GM18498 (cell line): ENCODE results near the gene EMID1.
A peak's percentile ranks its signal among the peaks of the same experiment; 100 is the strongest.

Source experiments
- ATAC-seq: cut with Tn5 transposase; IDR thresholded peaks from one replicate; pipeline ENCODE4 v1.9.1; 2021; ENCODE audit warnings: mild to moderate bottlenecking, moderate library complexity; ENCODE audit not compliant: unreplicated experiment

EMID1 gene

GRCh38 chr22:29194184-29194583 lies 11.5 kb upstream of the EMID1 start:
- ATAC-seq: no peak

DNA sequence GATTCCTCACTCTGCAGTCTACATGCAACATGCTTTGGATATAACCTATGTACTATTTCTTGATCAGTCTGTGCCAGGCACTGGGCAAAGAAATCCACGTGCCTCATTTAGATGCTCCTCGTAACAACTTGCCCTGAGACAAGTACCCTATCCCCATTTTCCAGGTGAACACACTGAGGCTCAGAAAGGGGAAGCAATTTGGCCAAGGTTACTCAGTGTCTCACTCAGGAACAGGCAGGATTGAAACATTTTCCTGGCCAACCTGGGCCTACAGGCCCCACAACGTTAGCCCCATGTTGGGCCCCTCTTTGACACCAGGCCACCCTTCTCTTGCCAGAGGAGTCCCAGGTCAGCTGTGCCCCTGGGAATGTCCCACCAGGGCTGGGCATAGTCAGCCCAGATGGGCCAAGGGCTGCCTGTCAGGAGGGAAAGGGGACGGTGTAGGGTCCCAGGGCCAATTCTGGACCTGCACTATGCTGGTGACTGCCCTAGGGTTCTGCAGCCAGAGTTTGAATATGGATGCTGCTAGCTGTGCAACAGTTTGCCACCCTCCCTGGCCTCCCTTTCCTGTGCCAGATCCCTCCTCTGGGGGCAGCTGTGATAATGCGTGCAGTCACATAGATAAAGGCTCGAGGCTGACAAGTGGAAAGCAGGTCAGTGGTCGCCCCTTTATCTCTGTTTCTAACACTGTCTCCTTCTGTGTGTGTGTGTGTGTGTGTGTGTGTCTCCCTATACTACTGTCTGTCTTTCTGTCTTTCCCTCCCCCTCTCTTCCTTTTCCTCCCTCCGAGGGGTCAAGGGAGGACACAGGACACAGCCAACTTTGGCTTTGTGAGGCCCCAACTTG lies 10.4 kb upstream of the EMID1 start:
- no peak for ATAC-seq

DNA sequence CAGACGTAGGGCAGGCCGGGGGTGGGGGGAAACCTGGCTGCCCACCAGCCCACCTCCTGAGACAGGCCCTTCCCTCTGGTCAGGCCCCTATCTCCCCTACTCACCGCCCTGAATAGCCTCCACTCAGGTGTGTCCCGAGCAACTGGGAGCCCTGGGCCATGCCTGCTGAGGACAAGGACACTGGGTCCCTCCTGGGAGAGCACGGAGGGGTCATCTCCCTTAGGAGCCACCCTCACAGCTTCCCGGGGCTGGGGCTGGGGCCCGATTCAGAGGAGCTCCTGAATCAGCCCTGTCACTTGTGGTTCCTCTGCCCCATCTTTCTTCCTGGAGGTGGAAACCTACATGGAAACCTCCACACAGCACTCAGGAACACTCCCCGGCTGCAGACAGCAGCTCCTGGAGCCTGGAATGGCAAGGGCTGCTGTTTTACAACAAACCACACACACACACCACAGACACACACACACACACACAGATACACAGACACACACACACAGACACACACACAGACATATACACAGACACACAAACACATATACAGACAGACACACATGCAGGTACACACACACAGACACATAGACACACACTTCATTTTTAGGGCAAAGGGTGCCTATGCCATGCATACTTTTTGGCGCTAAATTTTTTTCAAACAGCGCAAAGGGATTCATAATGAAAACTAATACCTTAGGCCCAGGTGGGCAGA lies 9.6 kb upstream of the EMID1 start:
- no peak for ATAC-seq

- no peak for ATAC-seq
Observed at GRCh38 chr22:29197096-29197495, 8.6 kb upstream of the EMID1 start.

DNA sequence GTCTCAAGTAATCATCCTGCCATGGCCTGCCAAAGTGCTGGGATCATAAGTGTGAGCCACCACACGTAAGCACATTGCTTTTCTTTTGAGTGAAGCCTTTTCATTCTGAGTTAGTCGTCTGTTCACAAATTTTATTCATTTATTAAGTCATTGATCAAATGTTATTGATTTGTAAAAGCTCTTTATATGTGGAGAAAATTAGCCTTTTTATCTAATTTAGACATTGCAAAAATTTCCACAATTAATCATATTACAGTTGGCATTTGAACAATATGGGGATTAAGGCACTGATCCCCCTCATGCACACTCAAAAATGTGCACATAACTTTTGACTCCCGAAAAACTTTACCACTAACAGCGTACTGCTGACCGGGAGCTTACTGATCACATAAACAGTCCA lies 7.5 kb upstream of the EMID1 start:
- no peak for ATAC-seq

GRCh38 chr22:29199702-29200400 lies 5.8 kb upstream of the EMID1 start:
- ATAC-seq: no peak

GRCh38 chr22:29200901-29201300 lies 4.8 kb upstream of the EMID1 start:
- ATAC-seq: no peak

- ATAC-seq: no peak
Observed at GRCh38 chr22:29201782-29202181, 3.9 kb upstream of the EMID1 start.

DNA sequence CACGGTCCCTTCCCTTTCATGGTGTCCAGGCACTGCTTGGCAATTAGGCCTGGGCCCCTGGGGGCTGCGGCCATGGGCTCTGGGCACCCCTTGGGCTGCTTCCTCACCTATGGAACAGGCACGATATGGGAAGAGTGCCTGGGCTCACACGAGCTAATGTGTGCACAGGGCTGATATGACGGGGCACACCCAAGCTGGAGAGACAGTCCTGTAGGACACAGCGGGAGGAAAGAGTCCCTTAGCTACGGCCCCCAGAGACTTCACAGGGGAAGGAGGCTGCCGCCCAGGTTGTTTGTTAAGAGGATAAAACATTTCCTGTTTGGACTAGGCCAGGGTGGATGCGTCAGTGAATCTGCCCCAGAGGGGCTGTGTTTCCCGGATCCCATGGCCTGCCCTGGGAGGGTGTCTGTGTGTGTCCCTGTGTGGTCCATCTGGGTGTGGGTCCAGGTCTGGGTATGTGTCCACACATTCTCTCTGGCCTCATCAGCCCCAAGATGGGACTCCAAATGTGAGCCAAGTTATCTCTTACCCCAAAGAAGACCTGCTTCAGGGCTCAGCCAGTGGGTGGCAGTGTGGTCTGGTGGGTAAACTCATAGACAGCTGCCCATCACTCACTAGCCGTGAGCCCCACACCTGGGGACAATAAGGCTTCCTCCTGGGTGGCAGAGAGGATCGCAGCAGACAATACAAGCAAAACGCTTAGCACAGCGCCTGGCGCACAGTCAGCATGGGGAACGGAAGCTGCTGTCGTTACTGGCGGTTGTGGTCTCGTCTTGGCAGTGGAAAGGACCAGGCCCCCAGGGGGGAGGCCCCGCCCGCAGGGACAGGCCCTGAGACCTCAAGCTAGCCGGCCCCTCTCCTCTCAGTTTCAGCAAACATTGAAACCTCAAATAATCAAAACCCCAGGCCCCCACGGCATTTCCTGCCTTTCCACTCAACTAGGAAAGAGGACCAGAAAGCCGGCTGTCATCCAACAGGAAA lies 3.2 kb upstream of the EMID1 start:
- peak; percentile 57 for ATAC-seq

DNA sequence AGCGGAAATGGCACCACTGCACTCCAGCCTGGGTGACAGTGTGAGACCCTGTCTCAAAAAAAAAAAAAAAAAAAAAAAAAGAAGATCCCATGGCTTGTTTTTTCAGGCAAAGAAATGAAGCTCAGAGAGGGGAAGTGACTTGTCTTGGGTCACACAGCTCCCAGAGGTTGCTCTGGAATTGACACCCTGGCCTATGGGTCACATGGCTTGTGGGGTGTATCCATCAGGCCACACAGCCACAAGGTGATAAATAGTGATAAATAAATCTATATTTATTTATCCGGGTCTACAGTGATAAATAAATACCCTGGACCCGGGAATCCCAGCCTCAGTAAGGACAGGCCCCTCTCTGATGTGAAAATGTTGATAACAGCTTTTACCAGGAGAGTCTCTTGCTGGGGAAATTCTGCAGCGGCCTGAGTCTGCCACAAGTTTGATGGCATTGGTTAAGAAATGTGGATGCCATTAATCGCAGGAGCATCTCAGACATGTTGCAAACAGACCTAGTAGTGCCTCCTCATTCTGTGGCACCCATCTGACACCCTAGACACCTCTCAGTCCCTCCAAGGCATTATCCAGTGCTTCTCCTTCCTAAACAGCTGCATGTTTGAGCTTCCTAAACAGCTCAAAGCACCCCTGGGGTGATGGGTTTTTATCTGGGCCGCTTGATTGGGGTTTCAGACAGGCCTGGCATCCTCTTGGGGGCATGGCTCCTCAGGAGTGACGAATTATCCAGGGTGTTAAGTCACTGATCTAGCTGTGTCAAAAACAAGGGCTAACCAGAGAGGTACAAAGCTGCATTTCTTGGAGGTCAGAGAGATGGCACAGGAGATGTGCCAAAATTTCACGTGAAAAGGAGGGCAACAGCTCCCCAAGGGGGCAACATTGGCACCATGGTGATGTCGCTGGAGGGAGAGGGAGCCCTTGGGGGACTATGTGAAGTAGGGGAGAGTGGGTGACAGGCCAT lies 1.9 kb upstream of the EMID1 start:
- no peak for ATAC-seq

- no peak for ATAC-seq
Observed at GRCh38 chr22:29204455-29205183, 1.1 kb upstream of the EMID1 start.

DNA sequence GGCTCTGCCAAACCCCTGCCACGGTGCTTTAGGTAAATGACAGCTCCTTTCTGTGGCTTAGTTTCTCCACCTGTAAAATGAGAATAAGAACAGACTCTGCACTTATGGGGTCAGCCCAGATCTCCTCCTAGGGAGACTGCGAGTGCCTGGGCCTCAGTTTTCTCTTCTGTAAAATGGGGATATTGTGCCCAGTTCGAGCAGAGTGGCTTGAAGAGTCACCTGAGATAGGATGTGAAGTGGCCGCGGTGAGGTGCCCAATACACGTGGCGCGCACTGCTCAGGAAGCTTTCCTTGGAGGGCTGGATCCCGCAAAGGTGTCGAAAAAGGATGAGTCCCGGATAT lies 473 bp upstream of the EMID1 start:
- ATAC-seq: no peak

DNA sequence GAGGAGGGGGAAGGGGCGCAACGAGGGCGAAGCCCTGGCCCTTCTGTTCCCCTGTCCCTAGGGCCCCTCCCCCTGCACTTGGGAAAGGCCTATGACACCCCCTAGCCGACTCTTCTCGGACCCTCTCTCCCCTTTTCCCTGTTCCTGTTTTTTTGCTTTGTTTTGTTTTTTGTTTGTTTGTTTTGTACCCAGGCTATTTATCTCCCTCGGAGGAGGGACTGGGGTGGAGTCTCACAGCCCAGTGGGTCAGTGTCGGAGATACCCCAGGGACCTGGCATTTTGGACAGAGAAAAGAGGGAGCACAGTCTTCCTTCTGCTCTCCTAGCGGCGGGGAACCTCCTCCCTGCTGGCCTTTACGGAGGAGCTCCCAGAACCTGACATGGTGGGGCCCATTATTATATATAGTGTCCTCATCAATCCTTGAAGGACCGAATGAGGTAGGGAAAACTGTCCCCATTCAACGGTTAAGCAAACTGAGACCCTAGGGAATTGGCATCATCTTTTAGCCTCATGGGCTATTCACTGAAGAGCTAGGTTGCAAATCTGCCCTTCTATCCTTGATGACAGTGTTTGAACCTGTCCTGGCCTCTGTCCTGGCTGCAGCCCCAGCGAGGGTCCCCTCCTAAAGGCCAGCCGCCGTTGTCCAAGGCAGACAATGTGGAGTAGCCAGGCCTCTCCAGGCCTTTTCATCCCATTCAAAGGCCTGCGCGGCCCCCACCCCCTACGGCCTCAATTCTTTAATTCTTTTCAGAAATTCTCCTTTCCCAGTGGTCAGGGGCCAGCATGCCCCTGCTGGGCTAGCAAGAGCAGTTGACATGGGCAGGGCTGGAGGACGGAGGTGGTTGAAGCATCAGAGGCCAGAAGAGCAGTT lies 911 bp downstream of the EMID1 start:
- ATAC-seq: no peak

DNA sequence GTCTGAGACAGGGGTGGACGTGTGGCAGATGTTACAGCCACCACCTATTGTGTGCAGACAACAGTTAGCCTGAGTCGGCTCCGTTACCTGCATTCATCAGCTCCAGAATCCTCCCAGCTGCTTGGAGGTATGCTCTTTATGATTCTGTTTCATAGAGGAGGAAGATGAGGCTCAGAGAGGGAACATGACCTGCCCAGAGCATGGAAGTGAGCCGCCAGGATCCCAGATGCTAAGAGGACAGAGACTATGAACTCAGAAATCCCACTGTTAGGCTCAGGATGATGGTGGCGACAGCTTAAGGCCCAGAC lies 1.5 kb downstream of the EMID1 start:
- no peak for ATAC-seq

DNA sequence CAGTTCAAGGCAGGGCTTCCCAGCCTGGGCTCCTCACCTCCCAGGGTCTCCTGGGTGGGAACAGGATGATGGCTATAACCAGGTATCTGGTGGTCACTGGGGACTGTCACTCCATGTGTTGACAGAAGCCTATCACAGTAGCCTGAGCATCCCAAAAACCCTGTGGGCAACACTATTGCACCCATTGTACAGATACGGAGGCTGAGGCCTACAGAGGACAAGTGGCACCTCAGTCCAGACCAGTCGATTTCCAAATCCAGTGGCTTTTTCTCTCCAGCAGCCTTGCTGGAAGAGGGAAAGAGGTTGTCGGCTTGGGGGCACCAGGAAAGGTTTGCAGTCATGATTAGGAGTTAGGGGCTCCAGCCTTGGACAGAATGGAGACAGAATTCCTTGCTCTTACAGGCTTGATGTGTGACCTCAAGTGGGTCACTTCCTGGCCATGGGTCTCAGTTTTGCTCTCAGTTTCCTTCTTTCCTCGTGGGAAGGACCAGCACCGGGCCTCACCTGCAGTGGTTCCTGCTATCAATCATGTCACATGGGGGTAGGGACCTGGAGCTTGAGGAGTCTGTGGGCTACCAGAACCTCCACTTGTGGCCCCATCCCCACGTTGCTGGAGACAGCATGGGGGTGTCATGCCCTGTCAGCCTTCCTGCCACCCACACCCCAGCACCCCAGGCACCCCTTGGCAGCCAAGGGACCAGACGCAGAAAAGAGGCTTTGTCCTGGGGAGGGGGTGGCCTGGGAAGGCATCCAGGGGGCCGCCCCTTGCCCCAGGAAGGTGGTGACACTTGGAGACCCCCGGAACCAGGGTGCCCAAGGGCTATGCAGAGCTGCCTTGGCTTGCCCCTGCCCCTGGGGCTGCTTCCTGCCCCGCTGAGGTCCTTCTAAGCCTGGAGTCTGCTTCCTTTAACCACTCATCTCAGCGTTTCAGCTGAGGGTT lies 2.1 kb downstream of the EMID1 start:
- no peak for ATAC-seq

DNA sequence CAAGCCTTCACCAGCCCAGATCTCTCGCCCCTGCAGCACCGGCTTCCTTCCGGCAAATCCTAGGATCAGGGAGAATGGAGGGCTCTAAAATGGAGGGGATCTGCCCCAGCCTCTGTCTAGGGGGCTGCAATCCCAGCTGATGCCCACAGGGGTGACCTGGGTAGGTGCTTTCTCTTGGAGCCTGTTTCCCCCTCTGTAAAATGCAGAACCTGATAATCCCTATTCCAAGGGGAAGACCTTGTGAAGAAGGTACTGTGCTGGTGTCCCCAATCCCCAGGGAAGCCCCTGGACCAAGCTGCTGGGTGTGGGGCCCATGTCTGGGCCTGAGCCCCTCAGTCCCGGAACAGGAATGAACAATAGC lies 2.8 kb downstream of the EMID1 start:
- no peak for ATAC-seq
